Measurements from ENCODE around the gene PRKG1.
"Not testable (repeated sequence)": the region's sequence is repeated elsewhere in the genome, so short reads cannot be mapped to it uniquely, and the experiment has no call there.

Gene PRKG1

GRCh38 chr10:51707392-51707791, 633.1 kb downstream of the PRKG1 start:
- no peak for DNase-seq (ENCODE audit: low spot score)

- DNase-seq (ENCODE audit: low spot score) = no peak
These were observed 633.6 kb downstream of the PRKG1 start for GRCh38 chr10:51707821-51708424.

GRCh38 chr10:51708609-51709008, 634.3 kb downstream of the PRKG1 start:
- no peak for DNase-seq (ENCODE audit: low spot score)

GRCh38 chr10:51709324-51709972, 635.2 kb downstream of the PRKG1 start:
- DNase-seq (ENCODE audit: low spot score) = no peak

GRCh38 chr10:51711519-51711891, 637.2 kb downstream of the PRKG1 start:
- no peak for DNase-seq (ENCODE audit: low spot score)

- DNase-seq (ENCODE audit: low spot score) = no peak
These were observed 642.7 kb downstream of the PRKG1 start for GRCh38 chr10:51716981-51717380.

- no peak for DNase-seq (ENCODE audit: low spot score)
These were observed 644.6 kb downstream of the PRKG1 start for GRCh38 chr10:51718804-51719291.

GRCh38 chr10:51724038-51724437, 649.8 kb downstream of the PRKG1 start:
- no peak for DNase-seq (ENCODE audit: low spot score)

- DNase-seq (ENCODE audit: low spot score) = no peak
These were observed 655.7 kb downstream of the PRKG1 start for GRCh38 chr10:51729822-51730555.

- DNase-seq (ENCODE audit: low spot score) = no peak
These were observed 658.8 kb downstream of the PRKG1 start for GRCh38 chr10:51733057-51733456.

GRCh38 chr10:51743146-51743545, 668.9 kb downstream of the PRKG1 start:
- DNase-seq (ENCODE audit: low spot score) = no peak

GRCh38 chr10:51744235-51745000, 670.1 kb downstream of the PRKG1 start:
- no peak for DNase-seq (ENCODE audit: low spot score)

GRCh38 chr10:51745397-51745796, 671.1 kb downstream of the PRKG1 start:
- no peak for DNase-seq (ENCODE audit: low spot score)

- no peak for DNase-seq (ENCODE audit: low spot score)
These were observed 672.9 kb downstream of the PRKG1 start for GRCh38 chr10:51747216-51747615.

- DNase-seq (ENCODE audit: low spot score) = no peak
These were observed 674.7 kb downstream of the PRKG1 start for GRCh38 chr10:51748959-51749358.

- DNase-seq (ENCODE audit: low spot score) = no peak
These were observed 684.1 kb downstream of the PRKG1 start for GRCh38 chr10:51758366-51758765.

GRCh38 chr10:51758838-51759237, 684.6 kb downstream of the PRKG1 start:
- not testable (repeated sequence) for DNase-seq (ENCODE audit: low spot score)

- no peak for DNase-seq (ENCODE audit: low spot score)
These were observed 685.7 kb downstream of the PRKG1 start for GRCh38 chr10:51759896-51760534.

GRCh38 chr10:51760864-51761640, 686.8 kb downstream of the PRKG1 start:
- no peak for DNase-seq (ENCODE audit: low spot score)

- DNase-seq (ENCODE audit: low spot score) = no peak
These were observed 689.5 kb downstream of the PRKG1 start for GRCh38 chr10:51763746-51764145.

Data from SW480 (cell line).